Measurements from ENCODE around the gene TAT.
"Not testable (repeated sequence)": the region's sequence is repeated elsewhere in the genome, so short reads cannot be mapped to it uniquely, and the experiment has no call there.

DNA sequence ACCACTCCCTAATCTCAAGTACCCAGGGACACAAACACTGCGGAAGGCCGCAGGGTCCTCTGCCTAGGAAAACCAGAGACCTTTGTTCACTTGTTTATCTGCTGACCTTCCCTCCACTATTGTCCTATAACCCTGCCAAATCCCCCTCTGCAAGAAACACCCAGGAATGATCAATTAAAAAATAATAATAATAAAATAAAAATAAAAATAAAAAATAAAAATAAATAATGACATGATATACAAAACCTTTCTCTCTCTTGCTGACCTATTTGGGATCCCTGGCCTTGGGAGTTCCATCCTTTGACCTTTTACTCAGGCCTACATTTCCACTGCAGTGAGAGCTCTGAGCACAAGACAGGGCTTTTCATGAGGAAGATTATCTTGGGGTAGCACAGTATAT is 13.2 kb upstream of the TAT start:
- TF ChIP-seq, protein P1, sequence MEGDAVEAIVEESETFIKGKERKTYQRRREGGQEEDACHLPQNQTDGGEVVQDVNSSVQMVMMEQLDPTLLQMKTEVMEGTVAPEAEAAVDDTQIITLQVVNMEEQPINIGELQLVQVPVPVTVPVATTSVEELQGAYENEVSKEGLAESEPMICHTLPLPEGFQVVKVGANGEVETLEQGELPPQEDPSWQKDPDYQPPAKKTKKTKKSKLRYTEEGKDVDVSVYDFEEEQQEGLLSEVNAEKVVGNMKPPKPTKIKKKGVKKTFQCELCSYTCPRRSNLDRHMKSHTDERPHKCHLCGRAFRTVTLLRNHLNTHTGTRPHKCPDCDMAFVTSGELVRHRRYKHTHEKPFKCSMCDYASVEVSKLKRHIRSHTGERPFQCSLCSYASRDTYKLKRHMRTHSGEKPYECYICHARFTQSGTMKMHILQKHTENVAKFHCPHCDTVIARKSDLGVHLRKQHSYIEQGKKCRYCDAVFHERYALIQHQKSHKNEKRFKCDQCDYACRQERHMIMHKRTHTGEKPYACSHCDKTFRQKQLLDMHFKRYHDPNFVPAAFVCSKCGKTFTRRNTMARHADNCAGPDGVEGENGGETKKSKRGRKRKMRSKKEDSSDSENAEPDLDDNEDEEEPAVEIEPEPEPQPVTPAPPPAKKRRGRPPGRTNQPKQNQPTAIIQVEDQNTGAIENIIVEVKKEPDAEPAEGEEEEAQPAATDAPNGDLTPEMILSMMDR (IDR thresholded peaks at IDR 0.05): not testable (repeated sequence)
- TF ChIP-seq POLR2A (IDR thresholded peaks at IDR 0.05): not testable (repeated sequence)

All from body of pancreas (tissue), 4 donors.